GM19468 (cell line): ENCODE data around the gene LETMD1.

Experiments
- ATAC-seq: cut with Tn5 transposase; IDR thresholded peaks from one replicate; pipeline ENCODE4 v1.9.1; 2021; ENCODE audit warnings: mild to moderate bottlenecking, moderate library complexity, moderate number of reproducible peaks; ENCODE audit not compliant: unreplicated experiment; ENCODE audit errors: extremely low read depth

LETMD1 gene

DNA sequence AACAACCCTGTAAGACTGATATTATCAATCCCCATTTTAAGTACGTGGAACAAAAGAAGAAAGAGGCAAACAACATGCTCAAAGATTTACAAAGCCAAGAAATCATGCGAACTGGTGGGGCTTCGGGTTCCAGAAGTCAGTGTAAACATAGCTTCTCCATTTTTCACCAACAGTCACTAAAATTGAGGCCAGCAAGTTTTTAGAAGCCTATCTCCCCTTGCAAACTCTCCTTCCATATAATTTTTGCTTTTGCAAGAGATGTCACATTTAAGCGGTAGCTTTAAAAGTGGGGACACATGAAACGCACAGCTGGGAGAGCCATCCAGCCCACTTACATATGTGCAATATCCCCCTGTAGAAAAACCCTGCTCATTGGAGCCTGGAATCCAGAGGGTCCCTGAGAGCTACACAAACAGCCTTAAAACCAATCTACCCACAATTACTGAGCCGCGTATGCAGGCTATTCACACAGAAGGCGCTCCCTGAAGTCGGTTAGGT, 22.7 kb upstream of the LETMD1 start:
- no peak for ATAC-seq

GRCh38 chr12:51025836-51026638, 22.1 kb upstream of the LETMD1 start, which contains the start of gene SLC11A2:
Gene SLC11A2 (minus strand): TSS chr12:51026384. CDS start chr12:51010728, 15,656 bp downstream.
- ATAC-seq, result no peak

DNA sequence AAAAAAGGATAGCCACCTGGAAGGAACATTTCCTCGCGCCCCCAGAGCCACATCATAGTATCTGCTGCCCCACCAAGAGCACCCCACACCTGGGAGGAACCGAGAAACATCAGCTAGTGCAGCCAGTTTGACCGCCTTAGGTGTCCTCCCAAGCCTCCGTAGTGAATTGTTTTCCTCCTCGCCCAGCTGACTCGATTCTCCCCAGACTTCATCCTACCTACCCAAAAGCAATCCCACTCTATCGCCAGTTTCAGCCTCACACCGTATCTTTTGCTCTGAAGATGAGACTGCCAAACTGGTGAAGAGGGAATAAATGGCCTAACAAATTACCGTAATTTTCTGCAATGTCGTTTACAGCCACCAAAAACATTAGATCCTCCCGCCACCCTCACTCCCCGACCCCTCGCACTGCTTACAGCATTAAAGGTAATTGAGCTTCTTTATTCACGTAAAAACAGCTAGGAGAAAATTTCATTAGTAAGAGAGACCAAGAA, 20.7 kb upstream of the LETMD1 start:
- ATAC-seq, result no peak

- no peak for ATAC-seq
These were observed 19.9 kb upstream of the LETMD1 start for GRCh38 chr12:51028126-51028812.

DNA sequence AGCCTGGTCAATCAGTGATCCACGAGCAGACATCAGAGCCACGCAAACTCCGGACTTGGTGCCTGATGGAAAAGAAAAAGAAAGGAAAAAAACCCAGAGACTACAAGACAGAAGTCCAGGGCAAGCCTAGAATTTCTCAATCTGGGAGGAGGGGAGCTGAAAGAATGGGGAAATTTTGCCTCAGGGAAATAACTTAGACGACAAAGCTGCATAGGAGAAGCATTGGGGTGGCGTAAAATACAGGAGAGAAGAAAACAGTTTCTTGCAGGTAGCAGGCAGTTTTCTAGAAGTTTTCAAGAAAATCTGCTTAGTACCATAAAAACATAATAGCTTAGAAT, 19.3 kb upstream of the LETMD1 start:
- ATAC-seq, result no peak

DNA sequence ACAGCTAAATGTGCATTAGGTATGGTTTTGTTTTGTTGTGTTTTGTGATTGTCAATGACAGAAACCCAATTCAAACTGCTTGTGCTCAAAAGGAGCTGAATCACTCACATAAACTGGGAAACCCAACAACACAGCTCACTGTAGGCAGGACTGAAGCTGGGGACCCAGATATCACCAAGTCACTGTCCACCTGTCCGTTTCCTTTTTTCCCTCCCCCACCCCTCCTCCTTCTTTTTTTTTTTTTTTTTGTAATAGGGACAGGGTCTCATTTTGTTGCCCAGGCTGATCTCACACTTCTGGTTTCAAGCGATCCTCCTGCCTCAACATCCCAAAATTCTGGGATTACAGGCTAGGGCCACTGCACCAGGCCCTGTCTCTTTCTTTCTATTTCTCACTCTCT, 15.1 kb upstream of the LETMD1 start:
- no peak for ATAC-seq

- no peak for ATAC-seq
These were observed 14.6 kb upstream of the LETMD1 start for GRCh38 chr12:51033457-51034089.

- no peak for ATAC-seq
These were observed 11.8 kb upstream of the LETMD1 start for GRCh38 chr12:51036279-51036678.

- ATAC-seq, result no peak
These were observed 629 bp downstream of the LETMD1 start for GRCh38 chr12:51048661-51049251.

GRCh38 chr12:51049525-51049924, 1.4 kb downstream of the LETMD1 start:
- no peak for ATAC-seq

DNA sequence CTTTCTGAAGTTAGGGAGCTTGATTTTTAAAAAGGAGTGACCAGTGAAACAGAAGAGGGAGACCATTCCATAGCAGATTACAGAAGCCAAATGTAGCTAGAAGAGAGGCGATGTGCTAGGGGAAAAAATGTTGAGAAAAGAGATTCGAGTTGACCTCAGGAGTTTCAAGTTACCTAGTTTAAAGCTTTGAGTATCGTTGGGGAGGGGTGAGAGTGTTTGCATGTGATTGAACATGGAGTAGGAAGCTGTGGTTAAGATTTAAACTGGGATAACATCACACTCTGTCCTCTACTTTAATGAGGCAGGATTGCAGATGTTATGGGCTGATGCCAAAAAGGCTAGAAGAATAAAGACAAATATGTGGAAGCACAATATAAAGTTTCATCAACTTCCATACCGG, 3.7 kb downstream of the LETMD1 start:
- ATAC-seq, result no peak

DNA sequence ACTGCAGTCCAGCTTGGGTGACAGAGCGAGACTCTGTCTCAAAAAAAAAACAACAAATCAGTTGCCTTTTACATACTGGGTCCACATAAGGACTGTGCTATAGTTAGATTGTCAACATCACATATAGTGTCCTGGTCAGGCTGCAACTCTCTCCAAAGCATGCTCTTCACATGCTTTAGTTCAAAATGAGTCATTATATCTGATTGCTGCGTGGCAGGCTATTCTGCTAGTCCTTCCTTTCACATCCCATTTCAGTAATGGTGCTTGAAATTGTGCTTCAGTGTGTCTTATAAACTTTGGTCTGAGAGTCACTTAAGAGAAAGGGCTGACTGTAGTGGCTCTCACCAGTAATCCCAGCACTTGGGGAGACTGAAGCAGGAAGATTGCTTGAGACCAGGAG, 6.9 kb downstream of the LETMD1 start:
- ATAC-seq, result no peak

DNA sequence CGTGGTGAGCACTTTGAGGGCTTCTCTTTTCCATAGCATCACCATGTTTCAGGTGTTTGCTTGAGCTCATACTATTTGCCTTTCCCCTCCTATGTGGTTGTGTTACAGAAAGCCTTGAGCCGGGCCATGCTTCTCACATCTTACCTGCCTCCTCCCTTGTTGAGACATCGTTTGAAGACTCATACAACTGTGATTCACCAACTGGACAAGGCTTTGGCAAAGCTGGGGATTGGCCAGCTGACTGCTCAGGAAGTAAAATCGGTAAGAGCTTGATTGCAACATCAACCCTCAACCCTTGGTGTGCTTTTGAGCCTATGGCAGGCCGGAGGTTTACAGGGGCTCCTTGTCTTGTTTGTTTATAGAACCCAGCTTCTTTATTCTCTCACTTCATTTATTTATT, 8.1 kb downstream of the LETMD1 start:
- no peak for ATAC-seq

DNA sequence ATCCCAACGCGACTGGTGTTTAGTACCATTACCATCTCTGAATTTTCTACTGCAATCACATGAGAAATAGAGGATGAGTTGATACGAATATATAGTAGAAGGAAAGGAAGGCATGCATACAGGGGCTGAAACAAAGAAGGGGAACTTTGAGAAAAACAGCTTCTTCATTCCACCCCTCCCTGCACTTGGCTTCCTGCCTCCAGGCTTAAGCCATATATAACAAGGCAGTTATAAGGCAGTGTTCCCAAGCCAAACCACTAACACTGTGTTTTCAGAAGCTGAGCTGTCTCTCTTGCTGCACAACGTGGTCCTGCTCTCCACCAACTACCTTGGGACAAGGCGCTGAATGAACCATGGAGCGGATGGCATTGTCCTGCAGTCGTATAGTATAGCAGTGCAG, 11.0 kb downstream of the LETMD1 start:
- ATAC-seq, result no peak

GRCh38 chr12:51062631-51063397, 14.7 kb downstream of the LETMD1 start:
- ATAC-seq, result no peak

GRCh38 chr12:51065530-51065929, 17.4 kb downstream of the LETMD1 start:
- no peak for ATAC-seq

DNA sequence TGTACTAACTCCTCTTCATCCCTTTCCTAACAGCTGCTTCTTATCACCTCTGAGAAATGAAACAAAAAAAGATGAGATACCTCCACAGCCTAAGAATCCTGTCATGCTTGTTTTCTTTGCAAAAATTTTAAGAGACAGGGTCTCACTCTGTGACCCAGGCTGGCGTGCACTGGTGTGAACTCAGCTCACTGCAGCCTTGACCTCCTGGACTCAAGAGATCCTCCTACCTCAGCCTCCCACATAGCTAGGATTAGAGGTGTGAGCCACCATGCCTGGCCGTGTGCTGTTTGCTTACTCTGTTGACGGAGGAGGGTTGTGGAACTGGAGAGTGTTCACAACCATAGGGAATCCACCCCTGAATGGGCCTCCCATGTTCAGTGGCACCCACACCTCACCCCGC, 19.1 kb downstream of the LETMD1 start:
- ATAC-seq, result no peak

DNA sequence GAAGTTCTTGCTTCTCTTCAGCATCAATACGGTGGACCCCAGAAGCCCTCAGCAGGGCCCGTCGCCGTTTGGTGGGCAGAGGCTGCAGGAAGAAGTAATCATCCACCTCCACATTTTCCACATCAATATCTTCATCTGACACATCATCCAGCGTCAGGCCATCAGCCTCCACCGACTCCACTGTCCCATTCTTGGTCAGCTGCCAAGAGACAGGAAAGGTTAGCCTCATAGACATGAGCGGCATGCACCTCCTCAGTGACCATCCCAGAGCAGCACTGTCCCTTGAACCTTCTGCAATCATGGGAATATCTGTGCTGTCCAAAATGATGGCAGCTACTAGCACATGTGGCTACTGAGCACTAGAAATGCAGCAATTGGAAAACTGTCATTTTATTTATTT, 19.6 kb downstream of the LETMD1 start:
- ATAC-seq, result no peak

GRCh38 chr12:51070004-51070403, 21.9 kb downstream of the LETMD1 start:
- ATAC-seq, result no peak

GRCh38 chr12:51071663-51072062, 23.5 kb downstream of the LETMD1 start:
- ATAC-seq, result no peak
